Brain microvascular endothelial cell (primary cell): Measurements from ENCODE around the gene BPIFA3.
A peak's percentile ranks its signal among the peaks of the same experiment; 100 is the strongest.

Experiments
- DNase-seq: peaks from one replicate; pipeline ENCODE4 v3.0.0-alpha.2; 2020
- H3K27ac ChIP-seq: fragments of 250-450 bp; sonication (Bioruptor Pico); 2 replicates; pipeline ENCODE4 v1.5.1; 2020; ENCODE audit warnings: mild to moderate bottlenecking, moderate library complexity
- H3K27me3 ChIP-seq: fragments of 250-450 bp; sonication (Bioruptor Pico); replicated peaks from 2 replicates; pipeline ENCODE4 v1.5.1; 2020; ENCODE audit warnings: mild to moderate bottlenecking
- H3K36me3 ChIP-seq: fragments of 250-450 bp; sonication (Bioruptor Pico); replicated peaks from 2 replicates; pipeline ENCODE4 v1.5.1; 2020; ENCODE audit warnings: mild to moderate bottlenecking
- H3K4me3 ChIP-seq: 2 replicates; pipeline ENCODE4 v1.5.1; 2011; ENCODE audit warnings: low read depth, mild to moderate bottlenecking, control low read depth, low read length, moderate library complexity
- CTCF ChIP-seq: IDR thresholded peaks from 2 replicates; pipeline ENCODE4 v1.5.1; 2011; ENCODE audit warnings: low read depth, mild to moderate bottlenecking, moderate library complexity, low read length, control low read depth, inconsistent platforms; ENCODE audit errors: missing control alignments
- in situ Hi-C: cut with HindIII; loops from 2 replicates; pipeline ENCODE4 v1.10.0; 2017; ENCODE audit warnings: low sequenced_read_pairs, low pct_ligation_motif_present

Gene BPIFA3

GRCh38 chr20:33202451-33202850 is 14.7 kb upstream of the BPIFA3 start:
- H3K36me3 ChIP-seq = no peaks in the 10 kb centered on the region
- no peak for DNase-seq
- H3K27me3 ChIP-seq = no peaks in the 10 kb centered on the region
- in situ Hi-C loops = no loop called here
- H3K27ac ChIP-seq = no peak overlapping the region
- TF ChIP-seq CTCF = no peak
- no peak overlapping the region for H3K4me3 ChIP-seq

- H3K27ac ChIP-seq = no peak overlapping the region
- no peak for DNase-seq
- H3K4me3 ChIP-seq = no peak overlapping the region
- H3K36me3 ChIP-seq = no peaks in the 10 kb centered on the region
- H3K27me3 ChIP-seq = no peaks in the 10 kb centered on the region
- in situ Hi-C loops = no loop called here
- no peak for TF ChIP-seq CTCF
These were observed 13.7 kb upstream of the BPIFA3 start for GRCh38 chr20:33203444-33203843.

- Histone ChIP-seq H3K27me3 (no peaks in the 10 kb centered on the region), H3K36me3 (no peaks in the 10 kb centered on the region), H3K4me3 (no peak overlapping the region), H3K27ac (no peak overlapping the region)
- peak; percentile 11 for DNase-seq
- TF ChIP-seq CTCF = no peak
- in situ Hi-C loops = no loop called here
These were observed 7.4 kb upstream of the BPIFA3 start for GRCh38 chr20:33209789-33210188.

GRCh38 chr20:33210371-33210770 is 6.8 kb upstream of the BPIFA3 start:
- in situ Hi-C loops = no loop called here
- DNase-seq = no peak
- Histone ChIP-seq H3K27me3 (no peaks in the 10 kb centered on the region), H3K27ac (no peak overlapping the region), H3K36me3 (no peaks in the 10 kb centered on the region), H3K4me3 (no peak overlapping the region)
- no peak for TF ChIP-seq CTCF

- peak; percentile 70 for TF ChIP-seq CTCF
- in situ Hi-C loops = no loop called here
- Histone ChIP-seq H3K27ac (no peak overlapping the region), H3K36me3 (no peaks in the 10 kb centered on the region), H3K4me3 (no peak overlapping the region), H3K27me3 (no peaks in the 10 kb centered on the region)
- DNase-seq = peak; percentile 34
These were observed 5.2 kb upstream of the BPIFA3 start for GRCh38 chr20:33211817-33212424.

GRCh38 chr20:33224399-33224798 is 7.2 kb downstream of the BPIFA3 start:
- in situ Hi-C loops = no loop called here
- no peak overlapping the region for H3K4me3 ChIP-seq
- no peak overlapping the region for H3K27ac ChIP-seq
- no peaks in the 10 kb centered on the region for H3K27me3 ChIP-seq
- no peak for DNase-seq
- no peak for TF ChIP-seq CTCF
- no peaks in the 10 kb centered on the region for H3K36me3 ChIP-seq
